SHP77 treated with DMSO at 0.1 percent for 48 hours (cell line): Measurements from ENCODE around the gene ETFB.

Experiments used
- DNase-seq: peaks from one replicate; lab custom pipeline; 2025; lab: John Stamatoyannopoulos, UW

The ETFB gene

GRCh38 chr19:51295382-51296126 is 70.6 kb downstream of the ETFB start:
- no peak for DNase-seq
